ENCODE results near the gene SSR3.

SSR3 gene

GRCh38 chr3:156539051-156539450 lies 15.9 kb downstream of the SSR3 start:
- DNase-seq, result no peak

DNA sequence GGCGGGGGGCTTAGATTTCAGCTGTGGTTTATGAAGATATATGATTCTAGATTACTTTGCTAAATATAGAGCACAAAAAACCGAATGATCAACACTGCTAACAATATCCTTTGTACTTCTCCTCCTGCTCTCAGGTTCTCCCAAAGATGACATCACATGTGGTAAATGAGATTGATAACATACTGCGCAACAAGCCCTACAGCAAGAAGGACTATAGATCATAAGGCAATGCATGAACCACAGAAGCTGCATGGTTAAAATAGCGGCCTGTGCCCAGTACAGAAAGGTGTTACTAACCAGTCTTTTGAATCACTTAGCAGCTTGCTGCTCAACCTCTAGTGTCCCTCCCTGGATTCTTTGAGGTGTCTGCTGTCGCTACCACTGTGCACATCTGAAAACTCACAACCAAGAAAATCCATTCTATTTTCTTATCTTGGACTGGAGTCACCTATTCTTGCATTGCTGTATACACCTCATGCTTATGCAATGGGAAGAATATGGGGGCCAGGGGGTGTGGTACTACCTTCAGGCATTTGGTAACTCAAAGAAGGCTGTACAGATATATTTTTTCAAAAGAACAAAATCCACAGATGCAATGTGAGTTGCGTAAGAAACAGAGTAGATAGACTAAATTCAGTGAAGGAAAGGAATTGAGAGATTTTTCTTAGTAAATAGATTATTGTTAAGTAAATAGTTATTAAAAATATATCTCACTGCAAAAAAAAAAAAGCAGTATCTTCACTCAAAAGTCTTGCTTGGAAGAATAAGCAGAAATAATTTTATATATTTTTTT lies 18.2 kb downstream of the SSR3 start:
- DNase-seq, result no peak

DNA sequence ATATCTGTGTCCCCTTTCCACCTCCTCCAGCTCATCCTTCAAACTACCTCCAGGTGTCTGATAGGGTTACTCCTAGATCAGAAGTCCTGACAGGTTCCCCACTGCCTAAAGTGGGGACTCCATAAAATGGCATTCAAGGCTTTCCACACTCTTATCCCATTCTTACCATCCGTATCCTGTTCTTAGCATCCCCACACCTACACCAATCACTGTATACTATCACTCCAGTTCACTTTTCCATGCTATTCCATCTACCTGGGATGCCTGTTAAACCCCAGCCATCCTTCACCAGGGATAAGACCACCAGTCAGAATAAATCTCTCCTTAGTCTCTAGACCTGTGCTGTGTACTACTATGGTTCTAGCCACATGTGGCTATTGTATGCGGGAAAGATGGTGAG lies 19.1 kb downstream of the SSR3 start:
- no peak for DNase-seq

GRCh38 chr3:156535162-156535627 lies 19.7 kb downstream of the SSR3 start:
- peak in 43 of 58 donors; percentile 6 to 80 (median 34) for DNase-seq

DNA sequence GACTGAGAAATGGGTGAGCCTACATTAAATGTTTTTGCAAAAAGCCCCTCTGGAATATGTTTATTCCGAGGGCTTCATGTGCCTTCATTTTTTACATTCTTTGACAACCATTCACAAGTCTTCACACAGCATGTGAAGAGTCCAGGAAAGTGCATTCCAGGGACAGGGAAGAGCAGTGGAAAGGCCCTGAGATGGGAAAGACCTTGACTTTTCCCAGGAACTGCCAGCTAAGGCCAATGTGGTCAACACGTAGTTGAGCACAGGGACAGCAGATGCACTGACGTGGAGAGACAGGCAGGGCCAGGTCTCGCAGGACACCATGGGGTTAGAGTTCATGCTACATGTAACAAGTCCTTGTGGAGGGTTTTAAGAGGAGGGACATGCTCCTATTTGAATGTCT lies 21.7 kb downstream of the SSR3 start:
- no peak for DNase-seq

DNA sequence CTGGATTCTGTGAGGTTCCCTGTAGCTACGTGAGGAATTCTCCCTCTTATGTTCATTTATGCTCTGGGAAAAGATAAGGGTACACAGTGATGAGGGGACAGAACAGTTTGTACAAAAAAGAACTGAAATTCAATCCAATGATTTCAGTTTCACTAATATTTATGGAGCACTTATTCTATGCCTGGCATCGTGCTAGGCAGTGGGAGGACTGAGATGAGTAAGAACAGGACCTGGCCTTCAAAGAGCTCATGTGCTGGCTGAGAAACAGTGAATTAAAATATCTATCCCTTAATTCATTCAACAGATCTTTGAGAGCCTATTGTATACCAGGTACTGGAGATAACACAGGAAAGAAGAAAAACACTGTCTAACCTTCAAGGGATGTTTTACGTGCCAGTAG lies 22.2 kb downstream of the SSR3 start:
- DNase-seq, result no peak

DNA sequence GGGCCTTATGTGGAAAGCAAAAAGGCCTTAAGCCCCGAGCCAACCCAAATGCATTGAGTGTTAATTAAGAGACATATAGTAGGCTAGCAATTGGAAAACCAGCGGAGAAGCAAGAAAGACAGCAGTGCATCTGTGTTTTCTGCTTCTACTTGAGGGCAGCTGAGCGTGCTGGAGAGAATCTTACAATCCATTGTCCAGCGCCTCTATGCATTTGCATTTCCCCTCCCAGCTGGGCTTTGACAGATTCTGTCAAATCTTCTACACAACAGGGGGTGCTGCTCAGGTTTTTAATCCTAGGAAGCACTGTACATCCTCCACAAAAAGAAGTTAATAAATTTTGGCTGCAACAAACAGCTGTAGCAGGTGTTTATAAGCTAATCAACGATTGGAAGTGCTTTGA lies 23.9 kb downstream of the SSR3 start:
- DNase-seq, result peak in 3 of 58 donors; percentile 4 to 10 (median 9)

DNA sequence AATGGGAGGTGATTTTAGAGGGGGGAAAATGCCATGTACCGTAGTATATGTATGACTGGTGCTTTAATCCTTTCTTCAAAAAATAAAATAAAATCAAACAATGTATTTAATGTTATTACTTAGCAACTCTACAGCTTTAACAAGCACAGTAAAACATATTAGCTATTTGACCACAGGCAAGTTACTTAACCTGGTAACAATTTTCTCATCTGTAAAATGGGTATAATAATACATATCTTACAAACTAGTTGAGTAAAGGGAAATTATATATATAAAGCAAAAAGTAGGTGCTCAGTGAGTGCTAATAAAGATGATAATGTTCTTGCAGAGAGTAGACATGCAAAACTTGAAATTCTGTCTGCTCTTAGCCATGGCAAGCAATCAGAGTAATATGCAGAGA lies 27.9 kb downstream of the SSR3 start:
- DNase-seq, result no peak

DNA sequence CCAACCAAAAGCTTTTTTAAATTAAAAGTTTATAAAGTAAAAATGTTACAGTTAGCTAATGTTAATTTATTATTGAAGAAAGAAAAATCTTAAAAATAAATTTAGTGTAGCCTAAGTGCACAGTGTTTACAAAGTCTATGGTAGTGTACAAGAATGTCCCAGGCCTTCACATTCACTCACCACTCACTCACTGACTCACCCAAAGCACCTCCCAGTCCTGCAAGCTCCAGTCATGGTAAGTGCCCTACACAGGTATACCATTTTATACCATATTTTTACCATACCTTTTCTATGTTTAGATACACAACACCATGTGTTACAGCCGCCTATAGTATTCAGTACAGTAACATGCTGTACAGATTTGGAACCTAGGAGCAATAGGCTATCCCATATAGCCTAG lies 29.1 kb downstream of the SSR3 start:
- DNase-seq, result no peak

- no peak for DNase-seq
These were observed 32.2 kb downstream of the SSR3 start for GRCh38 chr3:156522673-156523072.

- no peak for DNase-seq
These were observed 35.2 kb downstream of the SSR3 start for GRCh38 chr3:156519758-156520162.

DNA sequence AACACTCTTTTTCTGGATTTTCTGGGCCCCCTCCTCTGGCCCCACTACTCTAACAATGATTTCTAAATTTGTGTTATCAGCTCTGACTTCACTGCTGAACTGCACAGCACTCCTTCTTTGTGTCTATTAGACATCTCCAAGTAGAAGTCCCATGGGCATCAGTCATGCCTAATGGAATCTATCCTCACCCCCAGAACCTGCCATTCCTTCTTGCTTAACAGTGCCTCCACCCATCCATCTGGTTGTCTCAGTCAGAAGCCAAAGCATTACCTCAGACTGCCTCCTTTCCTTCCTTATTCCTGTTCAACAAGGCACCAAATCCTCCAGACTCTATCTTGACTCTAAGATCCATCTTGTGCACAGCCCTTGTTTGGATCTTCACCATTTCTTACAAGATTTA lies 36.2 kb downstream of the SSR3 start:
- DNase-seq, result no peak

DNA sequence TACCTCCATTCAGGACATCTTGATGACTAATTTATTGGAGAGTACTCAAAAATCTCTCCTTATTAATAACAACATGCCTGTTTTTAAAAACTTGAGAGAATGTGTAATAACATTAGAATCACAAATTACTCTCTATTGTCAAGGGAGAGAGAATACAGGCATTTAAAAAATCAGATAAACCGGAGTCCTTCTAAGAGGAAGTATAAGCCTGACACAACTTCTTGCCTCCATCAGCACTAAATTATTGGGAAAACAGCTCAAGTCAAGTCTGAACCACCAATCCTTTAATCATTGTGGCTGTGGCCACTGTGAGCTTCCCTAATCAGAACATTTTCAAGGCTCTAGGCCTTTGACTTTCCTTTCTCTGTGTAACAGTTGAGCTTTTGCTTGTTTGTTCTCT lies 38.0 kb downstream of the SSR3 start:
- DNase-seq, result no peak

GRCh38 chr3:156516284-156516683 lies 38.6 kb downstream of the SSR3 start:
- DNase-seq, result peak in 1 of 58 donors; percentile 58

DNA sequence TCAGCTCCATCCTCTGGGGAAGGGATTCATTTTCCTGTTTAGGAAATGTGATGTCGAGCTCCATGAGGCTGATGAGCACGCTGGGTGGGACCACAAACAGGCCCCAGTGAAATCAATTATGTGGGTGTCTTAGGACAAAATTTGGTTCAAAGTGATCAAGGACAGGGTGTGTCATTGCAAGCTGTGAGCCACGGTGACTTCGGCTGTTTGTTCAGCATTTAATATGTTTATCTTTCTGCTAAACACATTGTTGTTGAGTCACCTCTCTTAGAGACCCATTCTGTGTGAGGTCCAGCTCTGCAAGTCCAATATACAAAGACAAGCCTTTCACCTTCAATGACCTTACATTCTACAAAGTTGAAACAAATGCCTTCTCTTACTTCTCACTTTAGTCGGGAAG lies 41.3 kb downstream of the SSR3 start:
- no peak for DNase-seq

GRCh38 chr3:156511987-156512677 lies 42.8 kb downstream of the SSR3 start:
- DNase-seq, result no peak

- DNase-seq, result peak in 2 of 58 donors; percentile 14 to 61
These were observed 45.4 kb downstream of the SSR3 start for GRCh38 chr3:156509189-156510174.

DNA sequence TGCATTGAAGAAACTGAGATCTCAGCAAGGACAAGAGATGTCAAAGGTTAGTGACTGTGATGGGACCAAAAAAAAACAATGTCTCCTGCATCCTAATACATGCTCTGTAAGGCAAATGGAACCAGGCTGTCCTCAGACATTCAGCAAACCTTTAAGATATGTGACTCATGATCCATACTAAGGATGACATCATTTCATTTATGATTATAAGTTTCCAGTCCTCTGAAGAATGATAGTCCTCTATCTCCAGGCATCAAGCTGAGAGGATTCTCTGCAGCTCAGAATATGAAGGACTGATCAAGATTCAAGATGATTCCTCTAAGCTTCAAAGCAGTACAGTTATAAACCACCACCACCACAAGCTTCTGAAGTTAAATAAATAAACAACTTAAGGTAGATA lies 47.6 kb downstream of the SSR3 start:
- no peak for DNase-seq

GRCh38 chr3:156498307-156498706 lies 56.6 kb downstream of the SSR3 start:
- no peak for DNase-seq

GRCh38 chr3:156497326-156497725 lies 57.6 kb downstream of the SSR3 start:
- no peak for DNase-seq

DNA sequence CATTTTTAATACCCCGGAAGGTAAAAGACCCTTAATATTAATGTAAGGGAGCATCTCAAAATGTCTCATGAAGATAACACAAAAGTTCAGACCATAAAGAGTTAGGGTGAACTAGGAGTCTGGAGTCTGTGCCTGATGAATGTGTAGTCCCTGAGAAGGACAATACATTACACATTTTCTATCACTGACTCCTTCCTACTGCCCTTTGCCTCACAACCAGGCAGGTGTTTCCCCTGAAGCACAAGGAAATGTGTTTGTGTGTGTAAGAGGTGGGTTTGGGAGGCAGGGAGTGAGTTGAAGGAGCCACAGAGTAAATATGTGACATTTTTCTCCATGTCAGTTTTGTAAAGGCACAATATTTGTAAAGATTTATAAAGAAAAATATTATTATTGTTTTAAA lies 59.1 kb downstream of the SSR3 start:
- DNase-seq, result no peak

DNA sequence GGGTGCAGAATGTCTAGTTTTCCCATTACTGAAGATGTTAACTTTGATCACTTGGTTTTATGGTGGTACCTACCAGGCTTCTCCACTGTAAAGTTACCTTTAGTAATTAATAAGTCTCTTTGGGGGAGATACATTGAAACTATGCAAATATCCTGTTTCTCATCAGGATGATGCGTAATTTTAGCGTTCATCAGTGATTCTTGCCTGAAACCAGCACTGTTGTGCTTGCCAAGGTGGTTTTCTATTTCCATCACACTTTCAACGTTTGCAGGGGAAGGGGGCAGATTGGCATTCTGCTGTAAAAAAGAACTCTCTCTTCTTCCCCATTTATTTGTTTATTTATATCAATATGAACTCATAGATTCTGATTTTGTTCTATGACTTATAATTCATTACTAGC lies 61.0 kb downstream of the SSR3 start:
- no peak for DNase-seq
